ENCODE results near the gene SRRM4.
"Not testable (repeated sequence)": the region's sequence is repeated elsewhere in the genome, so short reads cannot be mapped to it uniquely, and the experiment has no call there.

SRRM4 gene

DNA sequence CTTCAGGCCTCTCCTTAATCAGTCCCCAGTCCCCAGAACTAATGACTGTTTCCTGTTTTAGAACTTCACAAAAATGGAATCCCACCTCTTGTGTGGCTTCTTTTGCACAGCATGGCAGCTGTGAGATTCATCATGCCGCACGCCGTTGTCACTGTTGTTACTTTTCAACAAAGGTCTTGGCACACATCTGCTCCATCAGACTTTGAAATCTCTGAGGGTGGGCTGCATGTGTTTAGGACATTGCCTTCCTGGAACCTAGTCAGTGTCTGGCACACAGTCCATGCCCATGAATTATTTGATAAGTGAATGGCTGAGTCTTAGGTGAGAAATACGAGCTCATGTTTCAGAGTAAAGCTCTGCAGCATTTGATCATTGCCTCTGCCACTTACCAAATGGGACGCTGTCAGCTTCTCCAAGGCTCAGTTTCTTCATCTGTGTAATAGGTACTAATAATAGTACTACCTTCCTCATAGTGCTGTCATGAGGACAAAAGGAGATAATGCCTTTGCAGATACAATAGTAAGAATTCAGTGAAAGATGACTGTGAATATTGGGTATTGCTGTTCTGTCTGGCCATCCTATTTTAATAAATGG, 90.4 kb downstream of the SRRM4 start:
- no peak for DNase-seq

DNA sequence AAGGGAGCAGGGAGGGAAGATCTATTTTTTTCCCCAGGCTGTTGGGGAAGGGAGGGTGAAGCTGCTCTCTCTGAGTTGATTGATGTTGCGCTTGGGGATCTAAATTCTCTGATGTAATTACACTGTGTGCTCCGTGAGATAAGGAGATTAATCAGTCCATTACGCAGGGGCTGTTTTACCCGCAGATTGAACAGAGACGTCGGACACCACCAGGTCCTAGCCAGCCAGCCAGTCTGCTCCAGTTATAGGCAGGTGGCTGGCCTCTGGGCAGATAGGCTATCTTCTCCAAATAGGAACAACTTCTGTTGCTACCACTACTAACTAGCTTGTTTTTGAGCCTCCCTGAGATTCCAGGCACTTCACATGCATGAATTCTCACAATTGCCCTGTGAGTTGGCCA, 91.1 kb downstream of the SRRM4 start:
- DNase-seq = no peak

GRCh38 chr12:119075222-119075787, 94.0 kb downstream of the SRRM4 start:
- no peak for DNase-seq

GRCh38 chr12:119075918-119076317, 94.6 kb downstream of the SRRM4 start:
- DNase-seq = no peak

DNA sequence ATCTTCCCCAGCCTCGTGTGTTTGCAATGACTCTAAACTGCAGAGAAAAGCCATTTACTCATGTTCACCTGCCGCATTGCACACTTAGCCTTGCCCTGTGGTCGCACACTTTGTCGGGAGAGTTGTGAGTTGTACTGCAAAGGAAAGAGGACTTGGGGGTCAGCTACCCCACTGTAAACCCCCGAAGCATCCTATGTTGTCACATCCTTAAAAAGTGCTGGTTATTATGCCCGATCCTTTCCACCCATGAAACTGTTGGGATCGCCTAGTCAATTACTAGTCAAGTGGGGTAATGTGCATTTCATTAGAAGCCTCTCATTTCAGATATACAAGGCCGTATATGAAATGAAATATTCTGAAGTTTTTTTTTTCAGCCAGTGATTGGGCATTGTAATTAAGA, 98.2 kb downstream of the SRRM4 start:
- DNase-seq = no peak

GRCh38 chr12:119082016-119082415, 100.7 kb downstream of the SRRM4 start:
- no peak for DNase-seq

DNA sequence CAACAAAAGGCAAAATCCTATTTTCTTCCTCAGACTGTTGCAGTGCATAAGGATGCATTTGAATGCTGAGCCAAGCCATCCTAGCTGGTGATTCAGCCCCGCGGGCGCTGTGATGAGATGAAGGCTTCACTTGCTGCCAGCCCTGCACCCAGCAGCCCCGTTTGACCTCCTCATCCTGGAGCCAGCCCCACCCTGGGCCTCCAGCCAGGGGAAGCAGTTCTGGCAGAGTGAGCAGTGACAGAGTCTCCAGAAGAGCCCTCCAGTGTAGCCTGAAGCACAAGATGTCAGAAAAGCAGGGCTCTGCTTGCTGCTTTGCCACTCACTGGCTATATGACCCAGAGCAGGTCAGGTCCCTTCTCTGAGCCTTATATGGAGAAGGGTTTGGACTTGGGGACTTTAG, 101.2 kb downstream of the SRRM4 start:
- DNase-seq = peak; percentile 95

DNA sequence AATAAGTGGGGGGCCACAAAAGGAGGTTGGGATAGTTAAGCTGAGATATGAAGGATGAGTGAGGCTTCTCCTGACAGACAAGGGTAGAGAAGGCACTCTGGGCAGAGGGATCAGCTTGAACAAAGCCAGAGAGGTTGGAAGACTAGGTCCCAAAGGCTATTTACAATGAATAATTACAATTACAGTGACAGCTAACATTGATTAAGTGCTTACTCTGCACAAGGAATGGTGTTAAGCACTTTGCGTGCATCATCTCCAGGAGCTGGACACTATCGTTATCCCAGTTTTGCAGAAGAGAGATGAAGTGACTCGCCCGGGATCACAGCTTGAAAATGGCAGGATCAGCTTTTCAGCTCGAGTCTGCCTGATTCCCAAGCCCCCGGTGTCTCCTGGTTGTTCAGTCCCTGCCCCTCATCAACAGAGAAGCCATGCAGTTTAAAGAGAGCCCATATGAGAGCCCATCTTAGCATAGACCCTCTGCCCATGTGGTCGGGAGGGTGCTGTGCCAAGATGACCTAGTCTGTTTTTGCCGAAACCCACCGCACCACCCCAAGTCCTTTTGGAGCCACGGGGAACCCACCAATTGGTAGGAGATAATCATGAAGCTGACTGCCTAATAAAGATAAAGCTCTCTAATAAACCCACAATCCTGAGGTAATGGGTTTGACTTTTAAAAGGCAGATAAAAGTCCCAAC, 107.5 kb downstream of the SRRM4 start:
- DNase-seq = no peak

DNA sequence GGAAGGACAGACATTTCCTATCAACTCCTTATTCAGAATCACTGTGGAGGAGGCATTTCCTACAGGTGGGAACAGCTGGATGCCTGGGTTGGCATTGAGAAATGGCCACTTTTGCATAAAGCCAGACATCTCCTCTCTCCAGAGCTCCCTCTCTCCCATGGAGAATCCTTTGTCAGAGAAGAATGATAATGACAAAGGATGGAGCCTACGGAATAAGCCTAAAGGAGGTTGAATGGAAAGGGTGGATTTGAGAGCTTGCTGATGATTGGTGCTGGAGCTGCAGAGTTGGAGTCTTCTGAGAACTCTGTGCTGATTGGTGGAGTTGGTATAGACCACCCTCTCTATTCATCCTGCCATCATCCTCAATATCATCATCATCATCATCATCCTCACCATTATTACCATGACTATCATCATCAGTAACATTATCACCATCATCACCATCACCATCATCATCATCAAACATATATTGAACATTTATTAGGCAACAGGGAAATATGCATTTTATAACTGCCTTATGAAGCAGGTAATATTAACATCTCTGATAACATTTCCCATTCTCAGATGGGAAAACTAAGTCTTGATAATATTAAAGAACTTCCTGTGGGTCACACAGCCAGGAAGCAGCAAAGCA, 108.2 kb downstream of the SRRM4 start:
- no peak for DNase-seq

- no peak for DNase-seq
Measured at GRCh38 chr12:119090276-119090675, 108.9 kb downstream of the SRRM4 start.

GRCh38 chr12:119090865-119091264, 109.5 kb downstream of the SRRM4 start:
- DNase-seq = no peak

DNA sequence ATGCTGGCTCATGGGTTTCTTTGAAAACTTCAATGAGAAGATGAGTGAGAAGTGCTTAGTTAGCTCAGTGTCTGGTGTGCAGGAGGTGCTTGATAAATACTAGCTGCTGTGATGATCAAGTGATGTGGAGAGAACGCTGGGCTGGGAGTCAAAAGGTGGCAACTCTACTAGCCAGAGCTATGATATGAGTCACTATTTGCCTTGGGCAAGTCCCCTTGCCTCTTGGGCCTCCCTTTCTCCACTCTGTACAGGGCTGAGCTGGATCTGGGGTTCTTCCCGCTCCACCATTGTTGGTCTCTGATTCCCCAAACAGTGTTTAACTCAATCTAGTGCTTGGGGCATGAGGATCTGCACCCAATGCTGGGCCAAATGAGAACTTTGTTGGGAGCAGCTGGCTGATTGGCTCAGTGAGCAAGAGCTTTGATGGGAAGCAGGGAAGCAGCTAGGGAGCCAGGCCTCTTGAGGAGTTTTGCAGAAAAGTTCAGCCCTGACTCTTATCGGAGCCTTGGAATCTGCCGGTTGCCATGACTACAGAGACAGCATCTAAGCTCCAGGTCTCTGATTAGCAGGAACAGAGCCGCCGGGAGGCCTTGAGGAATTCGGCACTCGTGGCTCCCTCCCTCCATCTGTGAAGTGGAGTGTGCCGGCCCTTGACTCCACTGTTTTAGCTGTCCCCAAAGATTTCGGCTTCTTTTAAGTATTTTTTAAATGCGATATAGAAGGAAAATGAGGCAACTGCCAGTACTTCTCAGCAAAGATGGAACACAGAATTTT, 115.3 kb downstream of the SRRM4 start:
- no peak for DNase-seq

DNA sequence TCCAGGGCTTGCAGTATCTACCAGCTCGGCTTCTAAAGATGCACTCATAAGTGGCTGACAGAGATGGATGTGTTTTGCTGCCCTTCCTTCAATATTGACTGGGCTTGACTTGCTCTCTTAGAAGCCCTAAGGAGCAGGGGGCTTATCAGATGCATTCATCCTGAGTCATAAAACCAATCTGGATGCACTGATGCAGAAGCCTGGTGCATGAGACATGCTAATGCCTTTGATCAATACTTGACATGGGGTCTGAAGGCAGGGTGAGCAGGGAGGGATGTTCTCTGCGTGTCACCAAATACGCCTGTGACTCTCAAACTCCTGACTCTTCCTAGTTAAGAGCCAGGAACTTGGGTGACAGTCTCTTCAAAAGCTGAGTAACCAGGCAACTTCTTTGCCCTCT, 119.6 kb downstream of the SRRM4 start:
- DNase-seq = no peak

- no peak for DNase-seq
Measured at GRCh38 chr12:119102274-119102673, 120.9 kb downstream of the SRRM4 start.

- DNase-seq = no peak
Measured at GRCh38 chr12:119102714-119103113, 121.4 kb downstream of the SRRM4 start.

DNA sequence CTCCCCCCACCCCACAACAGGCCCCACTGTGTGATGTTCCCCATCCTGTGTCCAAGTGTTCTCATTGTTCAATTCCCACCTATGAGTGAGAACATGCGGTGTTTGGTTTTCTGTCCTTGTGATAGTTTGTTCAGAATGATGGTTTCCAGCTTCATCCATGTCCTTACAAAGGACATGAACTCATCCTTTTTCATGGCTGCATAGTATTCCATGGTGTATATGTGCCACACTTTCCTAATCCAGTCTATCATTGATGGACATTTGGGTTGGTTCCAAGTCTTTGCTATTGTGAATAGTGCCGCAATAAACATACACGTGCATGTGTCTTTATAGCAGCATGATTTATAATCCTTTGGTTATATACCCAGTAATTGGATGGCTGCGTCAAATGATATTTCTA, 123.6 kb downstream of the SRRM4 start:
- DNase-seq = not testable (repeated sequence)

DNA sequence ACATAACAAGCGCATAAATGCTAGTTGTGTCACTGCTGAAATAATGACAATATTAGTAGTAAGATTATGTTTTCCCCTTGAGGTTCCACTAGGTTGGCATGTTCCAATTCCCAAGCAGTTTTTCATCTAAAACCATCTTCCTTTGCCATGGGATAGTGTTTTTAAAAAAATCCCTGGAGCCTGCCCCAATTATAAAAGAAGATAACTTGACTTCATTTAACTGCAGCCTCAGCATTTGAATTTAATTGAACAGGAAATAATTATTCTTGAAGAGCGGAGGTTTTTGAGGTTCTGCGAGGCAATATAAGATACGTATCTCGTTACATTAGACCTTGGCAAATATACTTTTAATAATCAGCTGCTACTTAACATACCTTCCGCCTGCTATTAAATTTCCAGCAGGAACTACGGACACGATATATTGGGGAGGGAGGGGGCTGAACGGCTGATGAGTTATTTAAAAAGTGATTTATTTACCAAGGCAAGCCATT, 132.2 kb downstream of the SRRM4 start:
- DNase-seq = no peak

- no peak for DNase-seq
Measured at GRCh38 chr12:119114294-119114693, 133.0 kb downstream of the SRRM4 start.

GRCh38 chr12:119115296-119115905, 134.1 kb downstream of the SRRM4 start:
- peak; percentile 57 for DNase-seq

GRCh38 chr12:119117936-119118335, 136.6 kb downstream of the SRRM4 start:
- no peak for DNase-seq

GRCh38 chr12:119118625-119119024, 137.3 kb downstream of the SRRM4 start:
- DNase-seq = no peak

GRCh38 chr12:119122047-119122446, 140.7 kb downstream of the SRRM4 start:
- no peak for DNase-seq

GRCh38 chr12:119122751-119123150, 141.4 kb downstream of the SRRM4 start:
- no peak for DNase-seq

Measured in DMS79 treated with DMSO at 0.1 percent for 48 hours (cell line).